ENCODE measurements around the gene R3HCC1L.

The R3HCC1L gene

DNA sequence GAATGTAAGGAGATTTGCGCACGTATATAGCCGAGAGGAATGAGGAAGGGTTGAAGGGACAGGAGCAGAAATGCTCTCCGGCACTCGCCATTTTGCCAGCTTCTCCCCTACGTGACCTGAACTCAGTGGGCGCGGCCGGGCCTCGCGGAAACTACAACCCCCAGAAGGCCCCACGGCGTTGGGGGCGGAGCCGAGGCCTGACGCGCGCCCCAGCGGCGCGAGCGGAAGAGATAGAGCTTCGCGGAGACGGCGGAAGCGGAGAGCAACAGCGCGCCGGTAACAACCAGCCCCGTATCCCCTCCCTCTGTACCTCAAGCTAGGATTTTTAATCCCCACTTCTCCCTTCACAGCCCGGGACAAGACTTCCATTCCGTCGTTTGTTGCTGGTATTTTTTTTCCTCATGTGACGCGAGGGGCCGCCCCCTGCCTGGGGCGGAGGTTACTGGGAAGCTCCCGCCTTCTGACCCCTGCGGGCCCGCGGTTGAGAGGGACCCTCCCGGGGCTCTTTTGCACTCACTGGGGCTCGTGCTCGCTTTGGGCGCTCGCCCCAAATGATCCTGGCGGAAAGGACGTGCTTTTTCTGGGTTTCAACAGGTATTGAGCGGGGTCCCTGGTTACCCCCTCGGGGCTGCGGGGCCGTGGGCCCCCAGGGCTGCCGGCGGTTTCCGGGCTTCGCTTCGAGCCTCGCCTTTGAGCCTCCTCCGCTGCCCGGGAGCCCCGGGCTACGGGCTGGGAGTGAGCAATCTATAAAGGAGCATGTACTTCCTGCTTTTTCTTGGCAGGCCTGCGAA, at the start of gene R3HCC1L:
Gene R3HCC1L (plus strand): TSS at position 227 of the 791 bp plus-strand sequence. CDS start 73,458 bp downstream, outside the sequence.
- peak; percentile 89 for DNase-seq (ENCODE audit: low spot score)

DNA sequence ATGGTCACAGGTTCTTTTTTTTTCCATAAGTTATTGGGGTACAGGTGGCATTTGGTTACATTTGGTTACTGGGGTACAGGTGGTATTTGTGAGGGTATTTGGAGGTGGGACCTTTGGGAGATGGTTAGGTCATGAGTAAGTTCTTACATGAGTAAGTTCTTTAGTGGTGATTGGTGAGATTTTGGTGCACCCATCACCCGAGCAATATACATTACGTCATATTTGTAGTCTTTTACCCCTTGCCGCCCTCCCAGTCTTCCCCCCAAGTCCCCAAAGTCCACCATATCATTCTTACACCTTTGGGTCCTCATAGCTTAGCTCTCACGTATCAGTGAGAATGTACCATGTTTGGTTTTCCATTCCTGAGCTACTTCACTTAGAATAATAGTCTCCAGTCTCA, 49.2 kb upstream of the R3HCC1L start:
- no peak for DNase-seq (ENCODE audit: low spot score)

DNA sequence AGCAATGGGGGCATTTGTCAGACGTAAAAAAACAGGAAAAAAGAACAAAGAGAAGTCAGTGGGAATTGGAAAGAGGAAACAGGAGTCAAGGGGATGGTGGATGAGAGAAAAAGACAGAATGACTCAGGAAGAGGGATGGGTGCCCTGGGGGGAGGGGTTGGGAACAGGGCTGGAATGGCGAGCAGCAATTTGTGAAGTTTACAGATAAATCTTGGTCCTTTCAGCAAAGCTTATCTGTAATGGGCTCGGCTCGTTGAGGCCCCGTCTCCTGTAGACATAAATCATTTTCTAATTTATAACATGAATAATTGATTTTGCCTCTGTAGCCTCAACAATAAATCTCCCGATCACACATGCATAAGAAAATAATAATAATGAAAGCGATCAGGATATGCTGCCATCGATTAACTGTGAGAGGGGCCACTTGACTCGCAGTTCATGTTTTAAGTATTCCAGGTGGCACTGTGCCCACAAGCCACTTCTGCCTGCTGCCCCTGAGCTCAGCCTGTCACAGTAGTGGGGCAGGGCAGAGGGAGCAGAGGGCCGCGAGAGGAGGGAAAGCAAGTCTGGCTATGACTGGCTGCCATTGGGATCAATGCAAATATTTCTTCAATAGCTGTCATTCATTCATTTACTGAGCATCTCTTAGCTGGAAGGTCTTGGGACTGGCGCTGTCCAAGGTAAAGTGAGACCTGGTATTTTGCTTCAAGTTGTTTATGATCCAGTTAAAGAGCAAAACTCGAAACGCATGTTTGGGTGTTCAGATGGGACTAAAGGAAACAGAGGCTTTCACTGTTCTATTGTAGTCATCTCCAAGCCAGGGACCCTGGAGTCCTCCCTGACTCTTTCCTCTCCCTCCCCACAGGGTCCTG, 47.4 kb upstream of the R3HCC1L start:
- no peak for DNase-seq (ENCODE audit: low spot score)

DNA sequence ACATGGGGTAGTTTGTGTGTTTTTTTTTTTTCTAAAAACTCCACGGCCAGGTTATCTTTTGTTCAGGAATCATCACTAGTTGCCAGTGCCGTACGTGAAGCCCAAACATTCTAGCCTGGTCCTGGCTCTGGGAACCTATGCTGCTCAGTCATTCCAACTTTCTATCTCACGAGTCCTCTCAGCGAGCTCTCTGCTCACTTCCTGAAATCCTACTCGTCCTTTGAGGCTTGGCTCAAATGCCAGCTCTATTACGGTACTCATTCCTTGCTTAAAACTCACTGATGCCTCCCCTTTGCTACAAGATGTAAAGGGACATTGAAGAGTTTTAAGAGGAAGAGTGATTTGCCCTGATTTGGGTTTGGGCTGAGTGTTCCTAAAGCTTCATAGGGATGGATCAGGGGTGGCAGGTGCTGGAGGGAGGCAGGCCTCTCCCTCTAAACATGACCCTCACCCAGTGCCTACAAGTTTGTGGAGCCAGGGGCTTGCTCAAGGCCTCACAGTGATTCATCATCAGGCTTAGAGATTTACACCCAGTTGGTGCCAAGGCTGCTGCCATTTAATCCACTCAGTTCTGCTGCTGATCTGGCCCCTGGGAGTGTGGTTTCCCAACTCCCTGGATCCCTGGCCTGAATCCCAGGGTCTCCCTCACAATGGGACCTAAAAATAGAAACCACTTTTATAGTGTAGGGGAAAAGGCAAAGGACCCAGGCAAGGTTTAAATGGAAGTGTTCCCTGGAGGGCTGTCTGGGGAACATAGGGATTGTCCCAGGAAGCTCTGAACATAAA, 46.1 kb upstream of the R3HCC1L start:
- no peak for DNase-seq (ENCODE audit: low spot score)

DNA sequence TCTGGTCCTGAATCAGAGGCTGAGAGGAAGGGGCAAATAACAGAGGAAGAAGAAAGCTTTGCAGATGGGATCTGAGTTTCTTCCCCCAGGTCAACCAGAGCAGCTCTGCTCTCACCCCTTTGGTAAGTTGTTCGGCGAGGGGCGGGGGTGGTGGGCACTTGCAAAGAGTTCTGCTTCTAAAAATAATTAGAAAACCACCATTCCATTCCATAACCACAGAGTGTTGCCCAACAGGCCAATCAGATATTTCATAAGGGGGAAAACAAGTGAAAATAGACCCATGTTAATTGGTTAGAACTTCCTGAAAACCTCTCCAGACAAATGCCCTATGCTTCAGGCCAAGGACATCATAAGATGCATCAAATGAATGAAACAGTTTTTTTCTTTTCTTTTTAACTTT, 43.6 kb upstream of the R3HCC1L start:
- no peak for DNase-seq (ENCODE audit: low spot score)

DNA sequence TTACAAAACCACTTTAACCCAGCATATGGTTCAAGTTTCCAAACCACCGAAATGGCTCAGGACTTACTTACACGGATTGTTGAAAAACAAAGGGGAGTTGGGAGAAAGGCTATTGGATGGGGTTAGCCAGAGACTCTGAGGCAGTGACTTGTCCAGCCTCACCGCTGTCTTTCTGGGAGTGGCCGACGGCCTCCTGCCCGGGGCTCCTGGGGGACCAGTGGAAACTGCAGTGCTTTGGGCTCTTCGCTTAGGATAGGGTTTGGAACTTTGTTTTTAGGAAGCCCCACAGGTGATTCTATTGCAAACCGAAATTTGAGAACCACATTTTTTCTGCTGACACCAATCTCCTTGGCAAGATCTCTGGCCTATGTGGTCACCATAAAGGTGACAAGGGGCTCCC, 38.1 kb upstream of the R3HCC1L start:
- no peak for DNase-seq (ENCODE audit: low spot score)

DNA sequence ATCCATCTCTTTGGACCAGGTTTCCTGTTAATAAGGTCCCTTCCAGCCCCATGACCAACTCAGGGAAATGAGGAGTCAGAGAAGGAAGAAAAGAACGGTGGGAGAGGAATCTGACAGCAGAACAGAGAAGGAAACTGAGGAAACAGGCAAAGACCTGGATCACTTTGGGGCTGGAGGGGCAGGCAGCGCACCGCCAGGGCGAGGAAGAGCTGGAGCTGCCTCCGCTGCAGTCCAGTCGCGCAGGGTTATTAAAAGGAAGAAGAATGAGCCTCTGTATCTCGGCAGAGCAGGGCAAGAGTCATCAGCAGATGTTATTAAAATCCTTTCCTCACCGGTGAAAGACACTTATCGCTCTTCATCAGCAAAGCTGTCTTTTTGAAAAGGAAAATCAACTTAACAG, 37.7 kb upstream of the R3HCC1L start:
- DNase-seq (ENCODE audit: low spot score), result no peak

DNA sequence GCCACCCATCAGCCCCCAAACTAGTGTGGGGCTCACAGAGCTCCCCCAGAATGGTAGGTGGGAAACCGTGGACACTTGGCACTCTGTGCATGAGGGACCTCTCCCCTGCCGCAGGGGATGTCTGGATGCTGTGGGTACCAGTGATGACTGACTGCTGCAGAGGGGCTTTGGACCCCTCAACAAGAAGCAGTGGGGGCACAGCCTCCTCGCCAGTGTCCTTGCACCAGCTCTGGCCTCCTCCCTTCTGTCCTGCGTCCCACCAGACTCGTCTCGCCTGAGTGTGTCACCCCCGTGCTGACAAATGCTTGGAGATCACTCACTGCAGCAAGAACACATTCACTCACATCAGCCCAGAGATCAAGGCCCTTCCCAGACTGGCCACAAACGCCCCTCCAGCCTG, 37.3 kb upstream of the R3HCC1L start:
- no peak for DNase-seq (ENCODE audit: low spot score)

DNA sequence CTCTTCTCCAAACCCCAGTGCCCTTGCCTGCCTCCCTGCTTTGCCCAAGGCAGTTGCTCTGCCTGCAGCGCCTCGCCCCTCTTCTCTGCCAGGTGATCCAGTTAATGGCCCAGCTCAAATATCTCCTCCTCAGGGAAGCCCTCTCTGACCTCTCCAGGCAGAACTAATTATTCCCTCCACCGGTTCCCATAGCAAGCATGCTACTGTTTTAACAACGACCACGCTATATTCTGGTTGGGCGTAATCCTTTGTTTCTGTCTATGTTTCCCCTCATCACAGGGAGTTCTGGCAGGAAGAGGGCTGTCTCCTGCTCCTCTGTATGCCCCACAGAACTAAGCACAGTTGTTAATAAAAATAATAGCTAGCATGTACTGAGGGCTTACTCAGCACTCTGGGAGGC, 36.8 kb upstream of the R3HCC1L start:
- no peak for DNase-seq (ENCODE audit: low spot score)

DNA sequence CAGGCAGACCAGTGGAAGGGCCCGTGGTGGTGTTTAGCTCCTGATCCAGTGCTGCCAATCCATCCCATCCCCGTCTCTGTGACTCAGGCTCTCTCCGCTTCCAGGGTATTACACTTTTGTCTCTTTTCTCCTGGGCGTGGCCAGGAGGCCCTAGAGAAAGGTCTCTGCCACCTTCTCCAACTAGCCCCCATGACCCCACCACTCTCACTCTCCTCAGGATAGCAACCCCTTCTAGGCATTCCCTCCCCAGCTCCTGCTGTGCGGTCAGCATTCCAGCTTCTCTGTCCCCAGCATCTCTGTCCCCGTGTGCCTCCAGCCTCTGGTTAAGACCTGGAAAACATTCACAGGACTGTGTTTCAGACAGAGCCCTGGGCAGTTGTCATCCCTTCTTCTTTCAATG, 36.2 kb upstream of the R3HCC1L start:
- no peak for DNase-seq (ENCODE audit: low spot score)

DNA sequence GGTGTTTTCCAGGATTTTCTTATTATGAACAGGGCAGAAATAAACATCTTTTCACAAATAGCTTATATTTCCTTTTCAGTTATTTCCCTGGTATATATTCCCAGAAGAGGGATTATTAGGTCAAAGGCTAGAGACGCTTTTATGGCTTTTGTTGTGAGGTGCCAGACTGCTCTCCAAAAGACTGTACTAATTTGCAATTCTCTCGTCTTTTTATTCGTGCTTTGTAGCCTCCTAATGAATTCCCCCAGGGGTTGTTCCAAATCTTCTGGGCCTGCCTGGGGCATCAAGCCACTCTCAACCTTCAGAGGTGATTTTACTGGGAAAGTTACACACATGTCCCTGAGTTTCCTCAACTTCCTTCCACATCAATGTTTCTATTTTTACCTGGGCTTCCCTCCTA, 34.0 kb upstream of the R3HCC1L start:
- no peak for DNase-seq (ENCODE audit: low spot score)

DNA sequence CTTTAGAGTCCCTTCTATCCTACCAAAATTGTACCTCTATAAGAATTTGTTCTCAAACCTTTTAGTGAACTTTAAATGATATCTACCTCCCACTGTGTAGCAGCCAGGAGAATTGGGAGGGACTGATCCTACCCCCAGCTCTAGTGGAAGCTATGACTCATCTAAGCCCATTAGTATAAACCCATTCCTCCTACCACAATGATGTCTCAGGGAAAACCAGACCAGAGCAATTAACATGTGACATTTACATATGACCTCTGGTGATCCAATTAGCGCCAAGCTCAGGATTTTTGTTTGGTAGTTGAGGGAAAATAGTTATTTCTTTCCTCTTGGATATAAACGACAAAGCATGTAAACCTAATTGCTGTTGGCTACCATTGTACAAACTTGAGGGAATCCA, 33.1 kb upstream of the R3HCC1L start:
- no peak for DNase-seq (ENCODE audit: low spot score)

DNA sequence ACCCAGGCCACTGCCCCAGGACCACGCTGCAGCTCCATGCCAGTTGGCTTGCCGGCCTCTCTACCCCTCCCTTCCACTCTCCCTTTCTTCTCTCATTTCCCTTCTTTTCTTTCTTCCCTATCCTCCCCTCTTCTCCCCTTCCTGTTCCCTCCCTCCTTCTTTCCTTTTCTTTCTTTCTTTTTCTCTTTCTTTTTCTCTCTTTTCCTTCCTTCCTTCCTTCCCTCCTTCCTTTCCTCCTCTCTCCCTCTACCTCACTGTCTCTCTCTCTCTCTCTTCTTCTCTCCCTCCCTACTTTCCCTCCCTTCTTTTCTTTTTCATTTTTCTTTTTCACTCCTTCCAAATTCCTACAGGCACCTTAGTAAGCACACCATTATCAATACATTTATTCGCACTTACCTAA, 30.3 kb upstream of the R3HCC1L start:
- no peak for DNase-seq (ENCODE audit: low spot score)

DNA sequence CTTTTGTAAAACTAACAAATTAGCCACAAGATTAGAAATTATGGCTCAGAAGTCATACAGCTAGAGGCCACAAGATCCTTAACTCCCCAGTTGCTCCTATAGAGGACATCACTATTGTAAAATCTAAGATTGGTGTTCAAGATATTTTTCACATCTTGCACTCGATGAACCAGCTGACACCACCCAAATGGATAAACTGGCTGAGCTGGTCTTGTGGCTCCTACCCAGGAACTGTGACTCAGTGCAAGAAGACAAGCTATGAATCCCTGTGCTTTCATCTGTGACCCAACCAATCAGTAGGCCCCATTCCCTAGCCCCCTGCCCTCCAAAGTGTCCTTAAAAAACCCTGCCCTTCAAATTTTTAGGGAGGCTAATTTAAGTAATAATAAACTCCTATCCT, 27.9 kb upstream of the R3HCC1L start:
- DNase-seq (ENCODE audit: low spot score), result no peak

DNA sequence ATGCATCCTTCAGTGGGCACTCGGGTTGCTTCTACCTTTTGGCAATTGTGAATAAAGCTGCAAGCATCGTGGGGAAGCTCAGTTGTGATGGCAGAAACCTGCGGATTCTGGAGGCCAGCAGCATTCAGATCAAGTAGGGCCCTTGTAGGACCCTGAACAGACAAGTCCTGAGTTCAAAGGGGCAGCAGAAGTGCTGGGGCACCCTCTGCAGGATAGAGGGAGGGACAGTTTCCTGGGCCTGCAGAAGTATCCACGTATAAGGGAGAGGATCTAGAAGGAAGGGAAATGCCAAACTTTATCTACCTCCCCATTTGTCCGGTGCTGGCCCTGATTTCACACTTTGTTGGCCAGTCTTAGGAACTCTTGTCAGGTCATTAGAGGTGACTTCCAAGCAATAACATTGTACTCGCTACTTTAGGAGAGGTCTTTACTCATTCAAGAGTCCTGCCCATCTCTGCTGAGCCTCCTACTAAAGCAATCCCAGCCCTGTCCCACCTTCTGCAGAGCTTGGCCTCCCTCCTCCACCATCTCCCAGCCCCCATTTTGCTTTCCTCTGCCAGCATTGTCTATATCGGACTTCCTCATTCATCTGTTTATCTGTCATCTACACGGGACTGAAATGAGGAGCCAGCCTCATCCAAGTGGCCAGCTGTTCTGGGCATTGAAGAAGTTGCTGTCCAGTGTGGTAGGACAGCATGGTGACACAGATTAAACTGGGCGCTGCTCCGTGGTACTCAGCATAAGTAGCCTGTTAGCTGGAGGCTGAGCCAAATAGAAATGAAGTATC, 26.6 kb upstream of the R3HCC1L start:
- no peak for DNase-seq (ENCODE audit: low spot score)

DNA sequence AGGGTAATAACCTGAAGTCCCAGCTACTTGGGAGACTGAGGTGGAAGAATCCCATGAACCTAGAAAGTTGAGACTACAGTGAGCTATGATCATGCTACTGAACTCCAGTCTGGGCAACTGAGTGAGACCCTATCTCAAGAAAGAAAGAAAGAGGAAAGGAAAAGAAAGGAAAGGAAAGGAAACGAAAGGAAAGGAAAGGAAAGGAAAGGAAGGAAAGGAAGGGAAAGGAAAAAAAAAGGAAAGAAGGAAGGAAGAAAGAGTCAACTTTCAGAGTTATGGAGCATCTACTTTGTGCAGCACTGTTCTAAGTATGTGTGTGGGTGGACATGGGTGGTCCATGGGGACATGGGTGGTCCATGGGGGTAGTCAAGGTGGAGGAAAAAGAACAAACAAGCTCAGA, 24.1 kb upstream of the R3HCC1L start:
- DNase-seq (ENCODE audit: low spot score), result no peak

DNA sequence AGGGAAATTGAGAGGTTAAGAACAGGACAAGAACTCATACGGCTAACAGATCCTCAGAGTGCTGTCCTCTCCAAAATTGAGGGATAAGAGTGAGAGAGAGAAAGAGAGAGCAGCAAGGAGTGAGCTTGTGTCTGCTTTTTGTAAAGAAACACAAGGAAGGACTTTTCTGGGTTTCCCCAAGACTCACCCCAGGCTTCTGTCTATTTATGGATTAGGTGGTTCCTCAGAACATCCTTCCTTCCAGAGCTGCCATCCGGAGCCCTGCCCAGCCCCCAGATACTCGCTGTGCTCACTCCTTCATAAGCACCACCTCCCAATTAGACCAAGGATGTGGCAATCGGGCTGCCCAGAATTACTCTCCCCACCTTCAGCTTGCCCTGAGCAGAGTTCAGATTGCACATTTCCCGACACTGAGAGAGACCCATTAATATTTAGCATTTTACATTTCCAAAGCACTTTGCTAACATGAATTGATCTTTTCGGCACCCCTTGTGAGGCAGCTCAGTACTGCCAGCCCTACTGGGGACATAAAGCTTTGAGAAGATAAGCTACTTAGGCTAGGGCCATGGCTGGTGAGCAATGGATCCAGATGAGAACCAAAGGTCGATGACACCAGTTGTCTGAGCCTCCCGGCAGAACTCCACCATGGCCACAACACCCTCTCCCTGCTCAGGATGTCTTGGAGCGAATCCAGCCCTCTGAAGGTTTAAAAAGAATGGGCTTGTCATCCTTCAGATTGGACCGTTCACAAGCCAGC, 19.2 kb upstream of the R3HCC1L start:
- DNase-seq (ENCODE audit: low spot score), result no peak

DNA sequence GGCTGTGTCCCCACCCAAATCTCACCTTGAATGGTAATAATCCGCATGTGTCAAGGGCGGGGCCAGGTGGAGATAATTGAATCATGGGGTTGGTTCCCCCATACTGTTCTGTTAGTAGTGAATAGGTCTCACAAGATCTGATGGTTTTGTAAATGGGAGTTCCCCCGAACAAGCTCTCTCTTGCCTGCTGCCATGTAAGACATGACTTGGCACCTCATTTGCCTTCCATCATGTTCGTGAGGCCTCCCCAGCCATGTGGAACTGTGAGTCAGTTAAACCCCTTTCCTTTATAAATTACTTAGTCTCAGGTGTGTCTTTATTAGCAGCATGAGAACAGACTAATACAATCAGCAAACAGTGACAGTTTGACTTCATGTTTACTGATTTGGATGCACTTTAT, 14.6 kb upstream of the R3HCC1L start:
- DNase-seq (ENCODE audit: low spot score), result no peak

DNA sequence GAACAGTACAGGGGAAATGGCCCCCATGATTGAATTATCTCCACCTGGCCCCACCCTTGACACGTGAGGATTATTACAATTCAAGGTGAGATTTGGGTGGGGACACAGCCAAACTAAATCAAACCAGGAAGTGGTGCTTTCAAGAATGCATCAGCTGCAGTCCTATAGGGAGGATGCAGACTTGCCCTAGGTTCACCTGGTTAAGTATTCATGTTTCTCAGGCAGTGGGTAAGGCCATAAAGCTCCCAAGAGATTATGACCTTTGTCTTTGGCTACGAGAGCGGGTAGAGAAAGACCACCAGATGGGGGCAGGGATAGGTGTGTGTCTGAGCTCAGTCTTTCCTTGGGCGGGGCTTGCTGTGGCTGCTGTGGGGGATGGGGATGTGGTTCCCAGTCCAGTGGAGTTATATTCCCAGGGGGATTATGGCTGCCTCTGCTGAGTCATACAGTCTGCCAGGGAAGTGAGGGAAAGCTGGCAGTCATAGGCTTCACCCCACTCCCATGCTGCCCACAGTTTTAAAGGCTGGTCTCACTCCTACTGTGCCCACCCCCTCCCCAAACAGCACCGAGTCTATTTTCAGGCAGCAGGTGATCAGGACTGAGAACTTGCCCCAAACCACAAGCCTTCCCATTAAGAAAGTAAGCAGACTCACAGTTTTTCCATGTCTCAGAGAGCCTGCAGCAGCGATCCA, 8.4 kb upstream of the R3HCC1L start:
- DNase-seq (ENCODE audit: low spot score), result no peak

DNA sequence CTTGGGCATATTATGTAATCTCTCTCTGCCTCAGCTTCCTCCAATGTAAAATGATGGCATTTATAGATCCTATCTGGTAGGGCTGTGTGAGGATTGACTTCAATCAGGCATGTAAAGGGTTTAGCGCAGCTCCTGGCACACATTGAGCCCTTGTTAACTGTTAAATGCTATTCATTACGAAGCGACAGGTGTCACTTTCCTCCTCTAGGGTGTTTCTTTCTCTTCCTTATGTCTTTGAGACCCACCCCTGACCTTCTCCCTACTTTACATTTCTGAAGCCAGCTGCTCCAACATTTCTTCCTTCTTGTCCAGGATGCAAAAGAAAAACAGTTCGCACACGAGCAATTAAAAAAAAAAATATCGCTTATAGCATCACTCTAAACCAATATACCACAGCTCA, 5.7 kb upstream of the R3HCC1L start:
- DNase-seq (ENCODE audit: low spot score), result no peak

All from LoVo (cell line).